Gastrocnemius medialis (tissue), 4 donors: Measurements from ENCODE around the gene SLC19A3. TPM values are rescaled to one million over a fixed set of nuclear protein-coding genes. Genes with fewer than 3 reads are reported as not detected.
"Not testable (repeated sequence)": the region's sequence is repeated elsewhere in the genome, so short reads cannot be mapped to it uniquely, and the experiment has no call there.

ENCODE experiments used
- ATAC-seq, 2 donors: fragments of 150-250 bp; one replicate each; pipeline ENCODE4 v1.9.1; 2016
- DNase-seq, 2 donors: peaks; one replicate each; pipeline ENCODE4 v3.0.0-alpha.2; 2019
- H3K27ac ChIP-seq, 4 donors: fragments of 200-600 bp; sonication (generic); 1 replicate in 1 of 4; 2 replicates in 3 of 4; pipeline ENCODE4 v1.5.1; 2016 to 2018; ENCODE audit warnings: mild to moderate bottlenecking in 2 of 4, moderate library complexity in 1 of 4
- H3K27me3 ChIP-seq, 3 donors: fragments of 200-600 bp; sonication (generic) in 2 of 3; 1 replicate in 1 of 3; 2 replicates in 2 of 3; pipeline versions ENCODE4 v1.5.1 to v1.6.0; 2016 to 2019; ENCODE audit warnings: mild to moderate bottlenecking in 1 of 3, moderate library complexity in 1 of 3
- H3K36me3 ChIP-seq, 2 donors: fragments of 200-600 bp; sonication (generic) in 1 of 2; one replicate each; pipeline ENCODE4 v1.5.1; 2017 to 2018
- H3K4me1 ChIP-seq, 2 donors: fragments of 200-600 bp; sonication (generic) in 1 of 2; one replicate each; pipeline ENCODE4 v1.5.1; 2016 to 2017; ENCODE audit warnings: mild to moderate bottlenecking in 2 of 2
- H3K4me3 ChIP-seq, 4 donors: fragments of 200-600 bp; sonication (generic) in 3 of 4; 1 replicate in 1 of 4; 2 replicates in 3 of 4; pipeline ENCODE4 v1.5.1; 2016 to 2019; ENCODE audit warnings: mild to moderate bottlenecking in 2 of 4
- H3K9me3 ChIP-seq, 3 donors: fragments of 200-600 bp; sonication (generic) in 2 of 3; 1 replicate in 1 of 3; 2 replicates in 2 of 3; pipeline ENCODE4 v1.5.1; 2016 to 2019
- CTCF ChIP-seq, 5 experiments: fragments of 450-650 bp in 3 of 5; fragments of 200-600 bp in 2 of 5; sonication (generic) in 2 of 5; IDR thresholded peaks in 4 of 5; conservative IDR thresholded peaks in 1 of 5; 1 replicate in 4 of 5; 2 replicates in 1 of 5; pipeline ENCODE4 v1.5.1; 2016 to 2019; ENCODE audit warnings: antibody characterized with exemption in 5 of 5, mild to moderate bottlenecking in 3 of 5, moderate library complexity in 3 of 5
- POLR2A ChIP-seq, 2 donors: fragments of 450-650 bp; IDR thresholded peaks; one replicate each; pipeline ENCODE4 v1.6.1; 2017; ENCODE audit warnings: antibody characterized with exemption in 2 of 2, mild to moderate bottlenecking in 2 of 2, moderate library complexity in 2 of 2
- in situ Hi-C, 4 donors: fragments of 200-750 bp; cut with MboI; loops; one replicate each; pipeline versions ENCODE4 v1.15.0 to v1.8.0; 2017; ENCODE audit warnings: low sequenced_read_pairs in 4 of 4
- intact Hi-C: fragments of 100-400 bp; cut with DNase I; formaldehyde crosslinking; loops from one replicate; pipeline ENCODE4 v1.15.1; 2023; ENCODE audit warnings: low total_unique reads
- total RNA-seq, 4 donors: library from RNA; depleted of rRNA; stranded (reverse); fragments of >200 nt; gene quantifications; one replicate each; pipeline versions ENCODE4 v1.1.0 to v1.2.3, GENCODE V29; 2016

SLC19A3 gene
- total RNA-seq, 4 donors from 2014 or later = 0.20 to 0.82 (median 0.80) TPM; not detected in 1

GRCh38 chr2:227759411-227760118, 41.7 kb upstream of the SLC19A3 start:
- no peak for DNase-seq
- no peak for ATAC-seq
- no peaks in the 10 kb centered on the region for H3K36me3 ChIP-seq
- TF ChIP-seq POLR2A (IDR thresholded peaks at IDR 0.05) = no peak
- no peak for TF ChIP-seq CTCF (IDR thresholded peaks at IDR 0.05 in 4 of 5, conservative IDR thresholded peaks at IDR 0.05 in 1 of 5)
- intact Hi-C loops (no loop called here), in situ Hi-C loops (loop anchor here (10.0 to 25.0 kb wide), 6 partner anchors 95 to 355 kb away; partner anchors contain the start of genes AGFG1 (in 1 of the 4) and SCYGR5 (in 1 of the 4))
- H3K4me3 ChIP-seq = no peak overlapping the region
- H3K4me1 ChIP-seq = no peaks in the 10 kb centered on the region
- no peaks in the 10 kb centered on the region for H3K9me3 ChIP-seq
- no peaks in the 10 kb centered on the region for H3K27me3 ChIP-seq
- no peak overlapping the region for H3K27ac ChIP-seq

- H3K27me3 ChIP-seq, intact Hi-C loops, H3K36me3 ChIP-seq, H3K9me3 ChIP-seq, H3K4me3 ChIP-seq, H3K4me1 ChIP-seq, DNase-seq, ATAC-seq, H3K27ac ChIP-seq: not testable (repeated sequence)
- in situ Hi-C loops = loop anchor here in 2 of 4 donors (25.0 kb wide), 2 partner anchors 269 to 294 kb away; partner anchors contain the start of gene AGFG1 (in 1 of the 2)
Measured at GRCh38 chr2:227756261-227756660, 38.4 kb upstream of the SLC19A3 start.

GRCh38 chr2:227748079-227748478, 30.3 kb upstream of the SLC19A3 start:
- Histone ChIP-seq H3K27me3 (no peaks in the 10 kb centered on the region), H3K4me3 (no peak overlapping the region), H3K4me1 (no peaks in the 10 kb centered on the region), H3K27ac (no peak overlapping the region), H3K9me3 (no peaks in the 10 kb centered on the region), H3K36me3 (no peaks in the 10 kb centered on the region)
- in situ Hi-C loops (no loop called here), intact Hi-C loops (no loop called here)
- DNase-seq (no peak), ATAC-seq (no peak)
- TF ChIP-seq CTCF (IDR thresholded peaks at IDR 0.05 in 4 of 5, conservative IDR thresholded peaks at IDR 0.05 in 1 of 5) (no peak), POLR2A (IDR thresholded peaks at IDR 0.05) (no peak)

- H3K36me3 ChIP-seq = no peaks in the 10 kb centered on the region
- TF ChIP-seq POLR2A (IDR thresholded peaks at IDR 0.05) = no peak
- no peak for TF ChIP-seq CTCF (IDR thresholded peaks at IDR 0.05 in 4 of 5, conservative IDR thresholded peaks at IDR 0.05 in 1 of 5)
- no peak within 1 kb of the TSS for H3K4me3 ChIP-seq
- no peak within 1 kb of the TSS for H3K27ac ChIP-seq
- no peaks in the 10 kb centered on the region for H3K27me3 ChIP-seq
- no peaks in the 10 kb centered on the region for H3K9me3 ChIP-seq
- DNase-seq (no peak), ATAC-seq (no peak)
- in situ Hi-C loops (no loop called here), intact Hi-C loops (no loop called here)
- H3K4me1 ChIP-seq = no peaks in the 10 kb centered on the region
Measured at GRCh38 chr2:227745594-227745993, 27.8 kb upstream of the SLC19A3 start, which contains the start of gene SCYGR8. TSS of gene SCYGR8 (plus strand) at chr2:227745894. CDS start at chr2:227745894, 0 bp downstream.

GRCh38 chr2:227740705-227741104, 22.9 kb upstream of the SLC19A3 start:
- DNase-seq, H3K27me3 ChIP-seq, H3K36me3 ChIP-seq, in situ Hi-C loops, ATAC-seq, H3K27ac ChIP-seq, H3K4me1 ChIP-seq, H3K4me3 ChIP-seq, H3K9me3 ChIP-seq, intact Hi-C loops: not testable (repeated sequence)
